GM18870 (cell line): ENCODE data around the gene SNAPC2.

Source experiments
- ATAC-seq: cut with Tn5 transposase; IDR thresholded peaks from one replicate; pipeline ENCODE4 v1.9.1; 2021; ENCODE audit warnings: moderate library complexity; ENCODE audit not compliant: unreplicated experiment

The SNAPC2 gene

GRCh38 chr19:7962644-7963268 lies 42.6 kb downstream of the SNAPC2 start:
- no peak for ATAC-seq

GRCh38 chr19:7963566-7963965 lies 43.4 kb downstream of the SNAPC2 start:
- no peak for ATAC-seq

GRCh38 chr19:7965259-7965841 lies 45.2 kb downstream of the SNAPC2 start:
- no peak for ATAC-seq

- ATAC-seq, result no peak
Measured at GRCh38 chr19:7965921-7966665, 46.0 kb downstream of the SNAPC2 start.

DNA sequence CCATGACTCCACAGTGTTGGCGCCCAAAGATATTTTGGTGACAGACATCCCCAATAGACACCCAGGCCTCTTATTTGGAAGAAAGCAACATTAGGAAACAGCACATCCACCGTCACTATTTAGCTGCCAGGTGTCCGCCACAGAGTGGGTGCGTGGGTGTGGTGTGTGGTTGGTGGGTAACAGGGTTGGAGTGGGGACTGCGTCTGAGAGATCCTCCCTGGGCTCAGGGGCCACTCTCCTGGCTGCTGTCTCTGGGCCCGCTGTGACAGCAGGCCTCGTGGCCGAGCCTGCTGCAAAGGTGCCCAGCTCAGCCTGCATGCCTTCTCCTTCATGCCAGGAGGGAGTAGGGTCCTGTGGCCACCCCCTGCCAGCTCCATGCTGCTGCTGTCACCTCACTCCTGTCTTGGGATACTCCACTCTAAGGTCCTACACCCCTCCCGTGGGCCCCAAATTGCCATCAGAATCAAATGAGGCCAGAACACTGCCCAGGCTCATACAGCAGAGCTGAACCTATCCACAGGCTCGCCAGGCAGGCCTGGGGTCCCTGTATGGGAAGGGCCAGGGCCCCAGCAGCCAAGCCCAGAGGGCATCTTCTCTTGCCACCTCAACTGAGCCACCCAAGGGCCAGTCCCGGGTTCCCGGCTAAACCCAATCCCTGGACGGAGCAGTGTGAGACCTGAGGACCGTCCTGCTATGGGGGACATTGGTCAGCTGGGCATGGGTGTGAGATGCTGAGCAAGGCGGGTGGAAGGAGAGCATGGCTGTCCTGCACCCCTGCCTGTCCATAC lies 48.1 kb downstream of the SNAPC2 start:
- no peak for ATAC-seq

DNA sequence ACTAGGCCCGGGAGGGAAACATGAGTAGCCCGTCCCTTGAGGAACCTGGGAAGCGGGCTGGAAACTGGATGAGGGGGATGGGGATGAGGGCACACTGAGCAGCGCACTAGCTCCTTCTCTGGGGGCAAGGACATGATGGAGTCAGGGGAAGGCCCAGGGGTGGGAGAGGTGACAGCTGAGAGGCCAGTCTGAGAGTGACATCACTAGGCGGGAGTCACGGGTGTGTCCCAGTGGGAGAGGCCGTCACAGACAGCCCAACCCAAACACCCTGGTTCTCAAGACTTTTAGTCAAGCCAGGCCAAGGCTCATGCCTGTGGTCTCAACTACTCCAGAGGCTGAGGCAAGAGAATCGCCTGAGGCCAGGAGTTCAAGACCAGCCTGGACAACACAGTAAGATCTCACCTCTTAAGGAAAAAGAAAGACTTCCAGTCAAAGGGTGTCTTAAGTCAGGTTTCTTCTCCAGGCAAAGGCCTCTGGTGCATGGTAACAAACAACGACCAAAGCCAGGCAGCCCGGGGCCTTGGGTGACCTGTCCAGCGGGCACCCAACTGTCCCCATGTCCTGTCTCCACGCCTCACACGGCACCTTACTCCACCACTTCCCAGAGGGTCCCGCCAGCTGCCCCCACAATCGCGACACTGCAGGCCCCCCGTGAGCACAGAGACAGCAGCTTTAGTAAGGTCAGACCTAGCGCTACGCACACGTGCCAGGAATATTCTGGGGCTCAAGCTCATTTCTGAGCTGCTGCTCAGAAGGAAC lies 48.8 kb downstream of the SNAPC2 start:
- ATAC-seq, result no peak

GRCh38 chr19:7969555-7969939 lies 49.4 kb downstream of the SNAPC2 start:
- no peak for ATAC-seq

GRCh38 chr19:7970716-7971448 lies 50.7 kb downstream of the SNAPC2 start:
- no peak for ATAC-seq

GRCh38 chr19:7971553-7972520 lies 51.7 kb downstream of the SNAPC2 start:
- ATAC-seq, result no peak
